K562 (cell line): ENCODE results near the gene CMSS1.

Experiments
- LARP7 ChIP-seq: fragments of 450-650 bp; IDR thresholded peaks from 2 replicates; pipeline ENCODE4 v1.6.1; 2016
- MCM2 ChIP-seq: fragments of 450-650 bp; IDR thresholded peaks from 2 replicates; pipeline ENCODE4 v1.6.1; 2017; ENCODE audit warnings: low read depth, mild to moderate bottlenecking
- PTRF ChIP-seq: fragments of 450-650 bp; IDR thresholded peaks from 2 replicates; pipeline ENCODE4 v1.6.1; 2016; ENCODE audit warnings: mild to moderate bottlenecking, missing genetic modification characterization, missing compliant biosample characterization
- TAF1 ChIP-seq: IDR thresholded peaks from 2 replicates; pipeline ENCODE4 v1.6.1; 2011; ENCODE audit warnings: mild to moderate bottlenecking, low read length, moderate library complexity; ENCODE audit not compliant: insufficient read depth, control insufficient read depth, severe bottlenecking; ENCODE audit errors: extremely low read depth
- ZNF561 ChIP-seq: fragments of 450-650 bp; formaldehyde crosslinking; conservative IDR thresholded peaks from 2 replicates; pipeline ENCODE4 v1.4.0; 2020; ENCODE audit warnings: mild to moderate bottlenecking, moderate library complexity

DNA sequence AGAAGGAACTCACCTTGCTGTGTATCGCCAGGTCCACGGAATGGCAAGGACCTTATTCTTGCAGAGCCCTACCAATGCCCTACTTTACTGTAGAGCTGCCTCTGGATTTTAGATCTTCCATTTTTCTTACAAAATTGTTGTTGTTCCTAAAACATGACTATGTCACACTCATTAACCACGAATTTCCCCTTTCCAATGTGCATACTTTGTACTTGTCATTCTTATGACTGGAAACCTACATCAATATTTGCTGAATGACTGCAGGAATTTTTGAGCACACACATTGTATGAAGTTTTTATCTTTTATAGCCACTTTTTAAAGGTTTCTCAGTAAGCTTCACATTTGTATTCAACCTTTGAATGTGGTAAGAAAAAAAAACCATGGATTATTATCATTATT lies 35.9 kb upstream of the CMSS1 start:
- TF ChIP-seq TAF1 (no peak), PTRF (tag) (no peak), ZNF561 (CRISPR knock-in tag) (no peak), MCM2 (no peak), LARP7 (no peak)
